ENCODE measurements around the gene INKA2.

The INKA2 gene

DNA sequence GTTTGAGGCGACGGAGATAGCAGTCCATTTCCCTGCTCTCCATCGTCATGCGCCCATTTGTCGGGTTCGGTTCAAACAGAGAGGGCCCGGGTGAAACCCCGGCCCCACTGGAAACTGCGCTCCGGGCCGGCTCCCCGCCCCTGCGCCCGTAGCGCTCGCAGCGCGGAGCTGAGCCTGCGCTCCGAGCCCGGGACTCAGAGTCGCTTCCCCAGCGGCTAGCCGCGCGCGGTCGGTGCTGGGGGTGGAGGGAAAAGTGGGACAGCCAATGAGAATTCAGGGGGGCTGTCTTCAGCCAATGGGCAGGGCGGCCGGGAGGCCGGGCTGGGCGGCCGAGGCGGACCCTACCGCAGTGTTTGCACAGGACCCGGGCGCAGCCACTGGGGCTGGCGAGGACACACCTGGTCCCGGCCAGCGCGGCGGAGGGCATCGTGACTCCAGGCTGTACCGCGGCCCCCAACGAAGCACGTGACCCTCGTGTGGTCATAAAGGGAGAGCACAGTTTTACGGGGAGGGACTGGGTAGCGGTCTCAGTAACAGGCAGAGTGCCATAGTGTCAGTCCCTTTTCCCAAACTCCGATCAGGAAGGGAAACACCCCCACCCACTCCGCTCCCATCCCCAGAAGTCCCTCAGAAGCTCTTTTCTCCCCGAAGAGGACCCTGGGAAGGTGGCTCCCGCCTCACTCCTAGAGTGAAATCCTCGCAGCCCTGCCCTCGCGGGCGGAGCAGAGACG lies at the start of gene INKA2:
Gene INKA2, minus strand, starts transcription at position 202 of the 731 bp plus-strand sequence. Its CDS starts 153 bp downstream, at position 49.
- DNase-seq, result peak; percentile 80

DNA sequence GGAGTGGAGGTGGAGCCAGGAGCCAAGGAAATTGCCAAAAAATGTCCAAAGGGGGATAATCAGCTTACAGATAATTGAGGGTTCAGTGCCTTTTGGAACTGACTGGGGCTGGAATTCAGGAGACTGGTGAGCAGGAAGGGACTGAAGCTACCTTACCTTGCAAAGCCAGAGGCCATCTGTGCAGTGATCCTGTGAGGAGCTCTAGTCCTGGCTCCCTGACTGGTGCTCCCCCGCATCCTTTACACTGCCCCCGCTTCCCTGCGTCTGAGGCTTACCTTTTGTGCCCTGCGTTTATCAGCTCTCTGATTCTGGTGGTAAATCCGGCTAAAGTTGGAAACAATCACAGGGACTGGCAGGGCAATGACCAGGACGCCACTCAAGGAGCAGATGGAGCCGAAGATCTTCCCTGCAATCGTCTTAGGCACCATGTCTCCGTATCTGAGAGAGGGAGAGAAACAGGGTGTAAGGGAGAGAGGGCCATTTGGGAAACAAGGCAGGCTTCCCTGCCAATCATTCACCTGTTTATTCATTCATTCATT lies 47.5 kb upstream of the INKA2 start:
- DNase-seq, result no peak

DNA sequence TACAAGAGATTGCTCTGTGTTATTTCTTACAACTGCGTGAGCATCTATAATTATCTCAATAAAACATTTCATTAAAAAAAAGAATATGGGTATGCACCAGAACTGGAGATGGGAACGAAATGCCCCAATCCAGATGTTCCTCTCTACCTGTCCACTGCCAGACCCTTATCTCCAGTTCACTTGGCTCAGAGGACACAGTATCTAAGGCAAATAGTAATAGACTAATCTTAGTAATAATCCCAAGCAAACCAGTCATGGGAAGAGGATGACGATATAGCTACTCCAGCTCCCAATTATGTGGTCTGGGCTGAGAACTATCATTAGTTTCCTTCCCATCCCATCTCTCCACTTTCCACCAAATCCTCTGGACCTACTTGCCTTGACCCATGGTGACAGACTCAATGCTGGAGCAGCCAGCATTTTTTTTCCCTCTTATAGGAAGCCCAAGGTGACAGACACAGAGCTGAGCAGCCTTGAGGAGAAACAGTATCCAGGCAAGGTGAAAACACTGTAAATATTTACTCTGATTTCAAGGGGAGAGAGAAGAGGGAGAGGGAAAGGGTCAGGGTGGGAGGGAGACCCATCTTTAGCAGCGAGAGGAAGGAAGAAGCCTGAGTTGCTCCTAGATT lies 45.2 kb upstream of the INKA2 start:
- no peak for DNase-seq

DNA sequence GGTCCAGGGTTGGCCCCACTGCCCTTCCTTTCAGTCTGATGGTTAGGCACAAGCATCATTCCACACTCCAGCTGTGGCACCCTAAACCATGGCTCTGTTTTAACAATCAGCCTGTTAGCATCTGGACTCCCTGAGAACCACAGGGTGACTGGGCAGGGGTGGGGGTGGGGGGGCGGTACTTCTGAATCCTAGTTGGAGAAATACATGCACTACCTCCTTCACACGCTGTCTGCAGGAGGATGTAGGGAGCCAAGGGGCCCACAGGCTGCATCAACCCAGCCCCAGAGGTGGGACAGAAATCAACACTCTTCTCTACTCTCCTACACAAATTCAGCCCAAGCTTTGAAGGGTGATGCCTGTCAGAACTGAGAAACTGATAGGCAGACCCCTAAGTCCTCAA lies 40.4 kb upstream of the INKA2 start:
- no peak for DNase-seq

- DNase-seq, result no peak
Measured at GRCh38 chr1:111778541-111779051, 39.4 kb upstream of the INKA2 start.

GRCh38 chr1:111778066-111778465 lies 38.9 kb upstream of the INKA2 start:
- no peak for DNase-seq

DNA sequence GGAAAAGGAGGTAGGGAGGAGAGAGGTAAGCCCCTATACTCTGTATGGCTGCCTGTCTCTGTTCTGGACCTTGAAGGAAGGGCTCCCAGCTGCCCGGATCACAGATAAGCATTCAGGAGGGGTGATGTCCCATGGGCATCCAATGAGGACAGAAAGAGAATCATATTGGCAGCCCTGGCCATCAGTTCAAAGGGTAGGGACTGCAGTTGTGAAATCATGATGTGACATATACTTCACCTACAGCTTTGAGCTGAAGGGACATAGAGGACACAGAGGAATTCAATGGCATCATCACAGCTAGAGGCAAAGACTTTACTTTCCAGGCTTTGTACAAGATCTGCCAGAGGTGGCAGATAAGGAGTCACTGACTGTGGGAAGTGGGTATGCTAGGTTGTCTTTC lies 38.1 kb upstream of the INKA2 start:
- DNase-seq, result no peak

- DNase-seq, result no peak
Measured at GRCh38 chr1:111776861-111777260, 37.7 kb upstream of the INKA2 start.

DNA sequence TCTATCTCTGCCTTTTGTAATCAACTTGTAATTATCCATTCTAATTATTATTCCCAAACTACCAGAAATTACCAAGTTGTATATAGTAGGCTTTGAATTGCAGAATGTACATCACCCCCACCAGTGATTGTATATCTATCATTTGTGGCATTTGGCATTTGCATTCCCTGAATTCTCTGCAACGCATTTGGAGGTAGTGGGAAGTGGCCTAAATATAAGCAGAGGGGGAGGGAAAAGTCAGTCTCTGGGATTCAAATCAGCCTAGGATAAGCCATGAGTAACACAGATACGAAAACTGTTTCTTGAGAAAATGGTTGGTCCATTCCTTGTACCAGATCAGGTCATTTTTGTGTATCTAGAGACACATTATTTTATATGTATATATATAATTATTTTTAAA lies 37.2 kb upstream of the INKA2 start:
- DNase-seq, result no peak

GRCh38 chr1:111775966-111776365 lies 36.8 kb upstream of the INKA2 start:
- DNase-seq, result no peak

DNA sequence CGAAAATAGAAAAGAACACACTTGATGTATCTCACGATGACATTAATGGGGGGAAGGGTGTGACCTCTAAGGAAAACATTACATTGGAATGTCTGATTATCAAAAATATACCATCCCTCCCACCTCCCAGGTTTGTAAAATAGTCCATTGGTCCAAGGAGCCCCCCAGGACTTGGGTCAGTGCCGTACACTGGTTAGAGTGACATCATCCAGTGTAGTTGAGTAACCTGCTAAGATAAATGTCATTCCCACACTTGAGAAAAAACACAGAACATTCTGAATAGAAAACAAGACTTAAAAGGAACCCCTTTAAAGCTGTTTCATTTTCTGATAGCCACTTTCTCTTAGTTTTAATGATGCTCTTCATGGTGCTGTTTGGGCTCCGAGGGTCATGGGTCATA lies 31.7 kb upstream of the INKA2 start:
- no peak for DNase-seq

DNA sequence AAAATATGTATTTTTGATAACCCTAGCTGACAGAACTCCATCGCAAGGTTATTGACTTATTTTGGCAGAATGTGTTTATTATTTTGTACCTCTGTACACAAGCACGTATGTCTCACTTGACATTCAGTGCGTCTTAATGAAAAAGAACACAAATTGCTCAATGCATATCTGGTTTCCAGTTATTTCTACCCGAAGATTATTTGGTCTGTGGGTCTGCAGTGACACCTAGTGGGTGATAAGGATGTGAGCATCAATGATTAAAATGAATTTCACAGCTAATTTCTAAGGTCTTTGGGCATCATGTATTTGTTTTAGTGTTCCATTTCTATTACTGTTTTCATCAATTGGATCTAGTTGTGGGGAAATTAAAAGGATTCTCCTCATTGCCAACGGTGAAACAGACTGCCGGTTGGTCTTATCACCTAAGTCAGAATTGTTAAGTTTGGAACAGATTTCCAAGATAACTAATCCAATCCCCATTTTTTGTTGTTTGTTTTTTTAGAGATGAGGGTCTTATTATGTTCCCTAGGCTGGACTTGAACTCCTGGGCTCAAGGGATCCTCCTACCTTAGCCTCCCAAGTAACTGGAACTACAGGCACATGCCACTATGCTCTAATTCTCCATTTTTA lies 30.4 kb upstream of the INKA2 start:
- DNase-seq, result peak; percentile 24

- DNase-seq, result no peak
Measured at GRCh38 chr1:111768625-111769024, 29.4 kb upstream of the INKA2 start.

- DNase-seq, result no peak
Measured at GRCh38 chr1:111768023-111768422, 28.8 kb upstream of the INKA2 start.

- DNase-seq, result no peak
Measured at GRCh38 chr1:111762332-111762731, 23.1 kb upstream of the INKA2 start.

GRCh38 chr1:111761717-111762116 lies 22.5 kb upstream of the INKA2 start:
- DNase-seq, result no peak

DNA sequence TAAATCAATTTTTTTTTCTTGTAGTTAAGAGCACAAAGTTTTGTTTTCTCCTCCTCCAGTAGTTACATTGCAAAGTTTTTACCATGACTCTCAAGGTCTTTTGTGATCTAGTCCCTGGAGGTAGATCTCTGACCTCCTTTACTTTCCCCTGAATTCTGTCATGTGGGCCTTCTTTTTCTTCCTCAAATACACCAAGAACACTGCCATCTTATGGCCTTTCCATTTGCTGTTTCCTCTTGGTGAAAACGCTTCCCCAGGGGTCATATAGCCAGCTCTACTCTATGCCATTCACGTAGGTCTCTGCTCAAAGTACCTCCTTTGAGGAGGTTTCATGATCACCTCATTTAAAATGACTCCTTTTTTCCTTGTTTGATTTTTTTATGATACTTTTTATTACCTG lies 19.2 kb upstream of the INKA2 start:
- DNase-seq, result no peak

DNA sequence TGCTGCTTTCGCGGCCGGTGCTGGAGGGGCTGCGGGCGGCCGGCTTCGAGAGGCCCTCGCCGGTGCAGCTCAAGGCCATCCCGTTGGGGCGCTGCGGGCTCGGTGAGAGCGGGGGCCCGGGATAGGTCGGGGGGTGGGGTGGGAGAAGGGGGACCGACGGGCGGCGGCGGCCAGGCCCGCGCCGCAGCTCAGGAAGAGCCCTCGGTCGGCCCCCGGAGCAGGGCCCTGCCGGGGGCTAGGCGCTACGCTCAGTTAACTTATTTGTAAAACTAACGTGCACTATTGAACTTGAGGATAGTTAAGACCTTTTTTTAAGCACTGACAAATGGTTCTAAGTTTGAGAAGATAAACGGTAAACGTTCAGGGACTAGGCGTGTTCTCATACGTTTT lies 16.9 kb upstream of the INKA2 start:
- no peak for DNase-seq

- peak; percentile 94 for DNase-seq
Measured at GRCh38 chr1:111755331-111756123, 16.3 kb upstream of the INKA2 start, which contains the start of gene DDX20. Gene DDX20, plus strand, starts transcription at chr1:111755901. Its CDS starts 24 bp downstream, at chr1:111755925.

DNA sequence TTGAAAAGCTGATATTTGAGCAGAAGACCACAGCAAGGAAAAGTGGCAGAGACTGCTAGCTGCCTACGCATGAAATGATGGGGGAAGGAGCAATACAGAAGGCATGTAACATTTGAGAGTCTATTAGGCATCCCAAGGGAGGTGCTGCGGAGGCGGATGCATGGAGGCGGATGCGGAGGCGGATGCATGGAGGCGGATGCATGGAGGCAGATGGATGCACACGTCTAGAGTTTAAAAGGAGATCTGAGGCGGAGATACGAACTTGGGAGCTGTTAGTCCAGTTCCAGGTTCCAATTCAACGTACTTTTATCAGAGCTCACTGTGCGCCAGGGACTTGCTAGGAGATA lies 15.8 kb upstream of the INKA2 start:
- DNase-seq, result peak; percentile 40

- DNase-seq, result no peak
Measured at GRCh38 chr1:111751906-111752575, 12.8 kb upstream of the INKA2 start.

GRCh38 chr1:111750856-111751255 lies 11.7 kb upstream of the INKA2 start:
- DNase-seq, result no peak
